Effector memory CD8-positive, alpha-beta T cell (primary cell): ENCODE results near the gene TMX4.
"Not testable (repeated sequence)": the region's sequence is repeated elsewhere in the genome, so short reads cannot be mapped to it uniquely, and the experiment has no call there.

Experiments used
- ATAC-seq: fragments of 150-1000 bp; cut with Tn5 transposase; replicated peaks from 2 replicates; pipeline ENCODE4 v1.10.0; 2021; ENCODE audit warnings: mild to moderate bottlenecking, moderate library complexity
- DNase-seq, 3 experiments: peaks; one replicate each; pipeline ENCODE4 v3.0.0; 2021
- H3K27ac Mint-ChIP-seq, 2 donors: one replicate each; pipeline ENCODE4 v1.8.0; 2022; ENCODE audit warnings: mild to moderate bottlenecking in 2 of 2, mixed read lengths in 2 of 2, moderate library complexity in 2 of 2
- H3K27me3 Mint-ChIP-seq, 2 donors: one replicate each; pipeline ENCODE4 v1.8.0; 2022; ENCODE audit warnings: mixed read lengths in 2 of 2
- H3K36me3 Mint-ChIP-seq: one replicate; pipeline ENCODE4 v1.8.0; 2022; ENCODE audit warnings: mild to moderate bottlenecking, moderate library complexity, mixed read lengths; ENCODE audit not compliant: insufficient read depth
- H3K4me1 Mint-ChIP-seq, 2 donors: one replicate each; pipeline ENCODE4 v1.8.0; 2022; ENCODE audit warnings: low read depth in 2 of 2, mixed read lengths in 2 of 2
- H3K4me3 Mint-ChIP-seq, 2 donors: one replicate each; pipeline ENCODE4 v1.8.0; 2022; ENCODE audit warnings: mild to moderate bottlenecking in 2 of 2, mixed read lengths in 2 of 2, moderate library complexity in 2 of 2
- H3K9me3 Mint-ChIP-seq, 2 donors: one replicate each; pipeline ENCODE4 v1.8.0; 2022; ENCODE audit warnings: mixed read lengths in 2 of 2

The TMX4 gene

GRCh38 chr20:7975851-7976414, 43.6 kb downstream of the TMX4 start:
- Mint-ChIP-seq H3K4me3 (no peak overlapping the region), H3K27ac (peak overlapping the region; percentile 63 to 77), H3K27me3 (no peaks in the 10 kb centered on the region), H3K9me3 (no peaks in the 10 kb centered on the region), H3K36me3 (peaks cover 17% of the 10 kb centered on the region), H3K4me1 (peaks cover 4 to 10% of the 10 kb centered on the region in 2 donors)
- ATAC-seq, result no peak
- DNase-seq, result no peak

DNA sequence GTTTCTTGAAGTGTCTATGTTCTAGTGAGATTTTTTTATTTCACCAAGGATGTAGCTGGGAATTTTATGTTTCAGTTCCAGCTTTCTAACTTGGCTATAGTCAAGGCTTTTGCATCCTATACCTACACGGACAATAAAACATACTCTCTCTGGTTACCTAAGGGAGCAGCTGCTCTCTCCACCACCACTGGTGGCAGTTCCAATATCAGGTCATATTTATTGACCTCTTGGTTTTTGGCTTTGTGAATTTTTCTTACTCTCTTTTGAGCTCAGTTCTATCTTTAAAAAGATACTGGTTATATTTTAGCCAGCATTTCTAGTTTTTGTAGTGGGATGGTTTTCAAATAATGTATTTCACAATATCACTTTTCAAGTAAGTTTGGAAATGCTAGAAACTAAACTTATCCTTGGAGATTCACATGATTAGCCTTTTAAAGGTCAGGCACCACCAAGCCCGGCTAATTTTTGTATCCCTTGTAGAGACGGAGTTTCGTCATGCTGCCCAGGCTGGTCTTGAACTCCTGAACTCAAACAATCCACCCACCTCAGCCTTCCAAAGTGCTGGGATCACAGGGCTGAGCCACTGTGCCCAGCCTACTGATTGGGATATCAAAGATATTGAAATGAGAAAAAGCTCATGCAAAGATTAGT, 44.7 kb downstream of the TMX4 start:
- ATAC-seq, result no peak
- no peaks in the 10 kb centered on the region for H3K4me1 Mint-ChIP-seq
- no peaks in the 10 kb centered on the region for H3K9me3 Mint-ChIP-seq
- H3K27me3 Mint-ChIP-seq, result no peaks in the 10 kb centered on the region
- H3K36me3 Mint-ChIP-seq, result peaks cover 7% of the 10 kb centered on the region
- no peak for DNase-seq
- peak overlapping the region in 1 of 2 donors; percentile 63 for H3K27ac Mint-ChIP-seq
- no peak overlapping the region for H3K4me3 Mint-ChIP-seq

DNA sequence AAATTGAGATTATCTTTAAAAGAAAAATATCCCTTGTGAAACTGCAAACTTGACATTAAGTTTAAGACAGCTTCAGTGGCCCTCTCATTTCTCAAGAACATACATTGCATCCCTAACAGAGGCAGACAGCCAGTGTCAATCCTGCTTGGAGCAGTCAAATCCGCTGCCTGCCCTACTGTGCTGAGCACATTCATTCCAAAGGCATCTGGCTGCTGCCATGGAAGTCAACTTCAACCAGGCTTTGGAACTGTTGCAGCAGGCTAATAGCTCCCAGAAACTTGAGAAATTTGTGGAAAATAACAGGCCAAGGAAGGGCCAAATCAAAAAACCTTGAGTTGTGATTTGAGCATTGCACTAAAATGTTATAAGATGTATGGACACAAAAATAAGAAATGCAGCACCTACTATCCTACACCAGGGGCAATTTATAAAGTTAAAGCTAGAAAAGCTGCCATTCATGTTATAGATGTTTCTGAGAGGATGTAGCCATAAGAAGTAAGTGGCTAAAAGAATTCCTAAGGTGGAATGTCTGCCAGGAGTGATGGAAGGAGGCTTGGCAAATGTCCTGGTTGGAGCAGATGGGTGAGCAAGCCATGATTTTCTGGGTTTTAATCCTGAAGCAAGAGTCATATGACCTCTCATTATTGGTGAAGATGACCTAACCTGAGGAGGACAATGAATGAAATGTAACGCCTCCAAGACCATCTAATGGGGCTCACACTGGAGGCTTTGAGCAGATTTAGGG, 47.9 kb downstream of the TMX4 start:
- Mint-ChIP-seq H3K27me3 (no peaks in the 10 kb centered on the region), H3K36me3 (no peaks in the 10 kb centered on the region), H3K9me3 (no peaks in the 10 kb centered on the region), H3K4me3 (no peak overlapping the region), H3K27ac (no peak overlapping the region), H3K4me1 (no peaks in the 10 kb centered on the region)
- DNase-seq (no peak), ATAC-seq (no peak)

DNA sequence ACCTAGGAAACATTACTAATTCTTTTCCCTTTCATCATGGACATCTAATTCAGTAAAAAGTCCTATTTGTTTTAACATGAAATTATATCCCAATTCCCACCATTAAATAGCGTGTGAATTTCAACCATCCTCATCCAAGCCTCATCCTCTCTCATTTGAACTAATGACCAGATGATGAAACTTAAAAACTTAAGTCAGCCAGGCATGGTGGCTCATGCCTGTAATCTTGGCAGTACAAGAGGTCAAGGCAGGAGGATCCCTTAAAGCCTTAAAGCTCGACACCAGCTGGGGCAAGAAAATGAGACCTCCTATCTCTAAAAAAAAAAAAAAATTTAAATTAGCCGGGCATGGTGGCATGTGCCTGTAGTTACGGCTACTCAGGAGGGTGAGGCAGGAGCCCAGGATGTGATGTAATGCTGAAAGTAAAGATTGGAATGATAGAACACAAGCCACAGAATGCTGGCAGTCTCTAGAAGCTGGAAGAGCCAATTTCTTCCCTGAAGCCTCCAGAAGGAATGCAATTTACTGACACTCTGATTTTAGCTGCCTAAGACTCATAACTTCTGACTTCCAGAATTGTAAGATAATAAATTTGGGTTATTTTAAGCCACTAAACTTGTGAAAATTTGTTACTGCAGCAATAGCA, 52.2 kb downstream of the TMX4 start:
- Mint-ChIP-seq H3K4me3 (no peak overlapping the region), H3K27me3 (peaks cover 8 to 12% of the 10 kb centered on the region in 2 donors), H3K36me3 (no peaks in the 10 kb centered on the region), H3K4me1 (no peaks in the 10 kb centered on the region), H3K27ac (no peak overlapping the region), H3K9me3 (no peaks in the 10 kb centered on the region)
- ATAC-seq (no peak), DNase-seq (no peak)

DNA sequence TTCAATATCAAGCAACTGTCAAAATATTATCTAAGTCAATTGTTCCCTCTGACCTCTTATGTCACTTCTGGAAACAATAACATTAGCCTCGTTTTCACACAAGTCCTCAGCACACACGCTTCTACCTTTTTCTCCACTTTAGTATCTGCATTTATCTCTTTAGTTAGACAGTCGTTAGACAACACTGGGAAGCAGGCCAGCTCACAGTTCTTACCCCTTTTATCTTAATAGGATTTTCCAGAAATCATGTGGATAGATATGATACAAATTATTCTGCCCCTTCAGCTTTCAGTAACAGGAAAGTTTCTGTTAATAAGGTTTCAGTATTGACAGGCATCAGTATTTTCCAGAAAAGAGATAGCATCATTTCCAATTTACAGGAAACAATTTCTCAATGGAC, 53.4 kb downstream of the TMX4 start:
- Mint-ChIP-seq H3K36me3 (no peaks in the 10 kb centered on the region), H3K27ac (no peak overlapping the region), H3K27me3 (peaks cover 11 to 14% of the 10 kb centered on the region in 2 donors), H3K4me3 (no peak overlapping the region), H3K9me3 (no peaks in the 10 kb centered on the region), H3K4me1 (no peaks in the 10 kb centered on the region)
- DNase-seq (no peak), ATAC-seq (no peak)

DNA sequence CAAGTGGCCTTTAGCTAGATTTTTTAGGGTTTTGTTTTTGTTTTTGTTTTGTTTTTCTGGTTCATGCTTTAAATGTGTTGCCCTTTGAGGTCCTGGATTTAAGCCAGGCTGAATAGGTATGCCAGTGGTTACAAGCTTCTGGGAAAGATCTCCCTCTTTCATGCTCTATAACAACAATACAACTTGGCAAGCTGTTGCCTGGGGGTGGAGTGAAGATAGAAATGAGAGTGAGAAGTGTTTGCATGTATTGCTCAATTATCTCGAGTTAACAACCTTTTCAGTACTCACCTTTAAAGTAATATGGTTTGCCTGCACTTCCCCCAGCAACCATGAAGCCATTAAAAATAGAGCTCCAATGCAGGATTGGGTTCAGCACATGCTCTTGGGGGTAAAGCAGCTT, 60.1 kb downstream of the TMX4 start:
- H3K27ac Mint-ChIP-seq, result no peak overlapping the region
- H3K9me3 Mint-ChIP-seq, result peaks cover 0 to 3% of the 10 kb centered on the region in 2 donors
- no peak for ATAC-seq
- DNase-seq, result no peak
- no peaks in the 10 kb centered on the region for H3K4me1 Mint-ChIP-seq
- no peak overlapping the region for H3K4me3 Mint-ChIP-seq
- peaks cover 68 to 69% of the 10 kb centered on the region in 2 donors for H3K27me3 Mint-ChIP-seq
- H3K36me3 Mint-ChIP-seq, result no peaks in the 10 kb centered on the region

DNA sequence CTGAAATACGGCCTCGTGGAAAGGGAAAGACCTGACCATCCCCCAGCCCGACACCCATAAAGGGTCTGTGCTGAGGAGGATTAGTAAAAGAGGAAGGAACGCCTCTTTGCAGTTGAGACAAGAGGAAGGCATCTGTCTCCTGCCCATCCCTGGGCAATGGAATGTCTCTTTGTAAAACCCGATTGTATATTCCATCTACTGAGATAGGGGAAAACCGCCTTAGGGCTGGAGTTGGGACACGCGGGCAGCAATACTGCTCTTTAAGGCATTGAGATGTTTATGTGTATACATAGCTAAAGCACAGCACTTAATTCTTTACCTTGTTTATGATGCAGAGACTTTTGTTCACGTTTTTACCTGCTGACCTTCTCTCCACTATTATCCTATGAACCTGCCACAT, 63.0 kb downstream of the TMX4 start:
- H3K4me3 Mint-ChIP-seq, H3K4me1 Mint-ChIP-seq, DNase-seq, H3K36me3 Mint-ChIP-seq, H3K9me3 Mint-ChIP-seq, ATAC-seq, H3K27ac Mint-ChIP-seq: not testable (repeated sequence)
- H3K27me3 Mint-ChIP-seq, result peaks cover 78 to 85% of the 10 kb centered on the region in 2 donors

- Mint-ChIP-seq H3K27me3 (peaks cover 48 to 57% of the 10 kb centered on the region in 2 donors), H3K9me3 (peaks cover 0 to 6% of the 10 kb centered on the region in 2 donors), H3K4me1 (no peaks in the 10 kb centered on the region), H3K27ac (no peak overlapping the region), H3K4me3 (no peak overlapping the region), H3K36me3 (no peaks in the 10 kb centered on the region)
- ATAC-seq (no peak), DNase-seq (no peak)
Measured at GRCh38 chr20:7950387-7950786, 69.2 kb downstream of the TMX4 start.

- DNase-seq (no peak), ATAC-seq (no peak)
- no peaks in the 10 kb centered on the region for H3K9me3 Mint-ChIP-seq
- no peak overlapping the region for H3K4me3 Mint-ChIP-seq
- no peak overlapping the region for H3K27ac Mint-ChIP-seq
- H3K27me3 Mint-ChIP-seq, result peaks cover 10 to 23% of the 10 kb centered on the region in 2 donors
- H3K4me1 Mint-ChIP-seq, result no peaks in the 10 kb centered on the region
- no peaks in the 10 kb centered on the region for H3K36me3 Mint-ChIP-seq
Measured at GRCh38 chr20:7943891-7944290, 75.7 kb downstream of the TMX4 start.

GRCh38 chr20:7940341-7940740, 79.2 kb downstream of the TMX4 start, which contains the start of gene HAO1:
Gene HAO1, minus strand, starts transcription at chr20:7940458. Its CDS starts 36 bp downstream, at chr20:7940422.
- Mint-ChIP-seq H3K4me3 (no peak within 1 kb of the TSS), H3K36me3 (no peaks in the 10 kb centered on the region), H3K27ac (no peak within 1 kb of the TSS), H3K9me3 (no peaks in the 10 kb centered on the region), H3K4me1 (no peaks in the 10 kb centered on the region), H3K27me3 (peaks cover 0 to 6% of the 10 kb centered on the region in 2 donors)
- ATAC-seq (no peak), DNase-seq (no peak)

GRCh38 chr20:7939663-7940062, 79.9 kb downstream of the TMX4 start:
- Mint-ChIP-seq H3K27ac (no peak overlapping the region), H3K36me3 (no peaks in the 10 kb centered on the region), H3K27me3 (peaks cover 7 to 11% of the 10 kb centered on the region in 2 donors), H3K4me1 (no peaks in the 10 kb centered on the region), H3K9me3 (no peaks in the 10 kb centered on the region), H3K4me3 (no peak overlapping the region)
- ATAC-seq, result no peak
- DNase-seq, result no peak

- H3K9me3 Mint-ChIP-seq, result no peaks in the 10 kb centered on the region
- ATAC-seq, result no peak
- no peaks in the 10 kb centered on the region for H3K36me3 Mint-ChIP-seq
- DNase-seq, result no peak
- H3K27me3 Mint-ChIP-seq, result peaks cover 12 to 21% of the 10 kb centered on the region in 2 donors
- no peak overlapping the region for H3K27ac Mint-ChIP-seq
- no peak overlapping the region for H3K4me3 Mint-ChIP-seq
- H3K4me1 Mint-ChIP-seq, result no peaks in the 10 kb centered on the region
Measured at GRCh38 chr20:7938058-7938457, 81.5 kb downstream of the TMX4 start.

GRCh38 chr20:7937328-7937727, 82.2 kb downstream of the TMX4 start:
- H3K27ac Mint-ChIP-seq, result no peak overlapping the region
- H3K27me3 Mint-ChIP-seq, result peaks cover 12 to 22% of the 10 kb centered on the region in 2 donors
- ATAC-seq (no peak), DNase-seq (no peak)
- no peaks in the 10 kb centered on the region for H3K9me3 Mint-ChIP-seq
- H3K4me3 Mint-ChIP-seq, result no peak overlapping the region
- no peaks in the 10 kb centered on the region for H3K36me3 Mint-ChIP-seq
- no peaks in the 10 kb centered on the region for H3K4me1 Mint-ChIP-seq
